ENCODE data around the gene PSMD6. TPM values are rescaled to one million over a fixed set of nuclear protein-coding genes. Genes with fewer than 3 reads are reported as not detected.

The PSMD6 gene
- total and polyA plus RNA-seq, 4 donors: 59.1 to 78.9 (median 66.0) TPM

DNA sequence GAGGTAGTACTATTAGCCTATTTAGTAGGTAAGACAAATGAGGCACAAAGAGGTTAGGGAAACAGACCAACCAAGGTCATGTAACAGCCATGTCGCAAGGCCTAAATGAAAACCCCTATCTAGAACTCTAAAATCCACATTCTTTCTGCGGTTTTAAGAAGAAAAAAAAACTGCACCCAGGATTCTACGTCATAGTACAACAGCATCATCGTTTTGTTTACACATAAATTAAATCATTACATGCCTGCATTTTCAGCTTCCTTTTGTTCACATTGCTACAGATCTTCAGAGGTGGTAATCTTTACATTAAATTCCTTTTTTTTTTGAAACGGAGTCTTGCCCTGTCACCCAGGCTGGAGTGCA, 548 bp upstream of the PSMD6 start:
- Histone ChIP-seq H3K36me3 (ENCODE audit: control insufficient read depth in 4 of 4, insufficient read depth in 4 of 4, low read length in 4 of 4) (peaks cover 0 to 16% (median 4%) of the 10 kb centered on the region in 4 donors), H3K27ac (ENCODE audit: low read depth in 1 of 2, low read length in 1 of 2) (peak overlapping the region in 1 of 2 donors; percentile 4), H3K4me1 (ENCODE audit: control insufficient read depth in 5 of 5, insufficient read depth in 5 of 5, low read length in 5 of 5) (peaks cover 0 to 15% (median 5%) of the 10 kb centered on the region in 5 donors), H3K9ac (ENCODE audit: insufficient read depth in 1 of 2, low read length in 2 of 2) (peak overlapping the region in 1 of 2 donors; percentile 14), H3K9me3 (ENCODE audit: control insufficient read depth in 4 of 4, insufficient read depth in 3 of 4, low read length in 3 of 4) (no peaks in the 10 kb centered on the region), H3K4me3 (no peak overlapping the region), H3K27me3 (ENCODE audit: control insufficient read depth in 3 of 3, insufficient read depth in 3 of 3, low read length in 2 of 3) (no peaks in the 10 kb centered on the region)
- TF ChIP-seq, protein P1, sequence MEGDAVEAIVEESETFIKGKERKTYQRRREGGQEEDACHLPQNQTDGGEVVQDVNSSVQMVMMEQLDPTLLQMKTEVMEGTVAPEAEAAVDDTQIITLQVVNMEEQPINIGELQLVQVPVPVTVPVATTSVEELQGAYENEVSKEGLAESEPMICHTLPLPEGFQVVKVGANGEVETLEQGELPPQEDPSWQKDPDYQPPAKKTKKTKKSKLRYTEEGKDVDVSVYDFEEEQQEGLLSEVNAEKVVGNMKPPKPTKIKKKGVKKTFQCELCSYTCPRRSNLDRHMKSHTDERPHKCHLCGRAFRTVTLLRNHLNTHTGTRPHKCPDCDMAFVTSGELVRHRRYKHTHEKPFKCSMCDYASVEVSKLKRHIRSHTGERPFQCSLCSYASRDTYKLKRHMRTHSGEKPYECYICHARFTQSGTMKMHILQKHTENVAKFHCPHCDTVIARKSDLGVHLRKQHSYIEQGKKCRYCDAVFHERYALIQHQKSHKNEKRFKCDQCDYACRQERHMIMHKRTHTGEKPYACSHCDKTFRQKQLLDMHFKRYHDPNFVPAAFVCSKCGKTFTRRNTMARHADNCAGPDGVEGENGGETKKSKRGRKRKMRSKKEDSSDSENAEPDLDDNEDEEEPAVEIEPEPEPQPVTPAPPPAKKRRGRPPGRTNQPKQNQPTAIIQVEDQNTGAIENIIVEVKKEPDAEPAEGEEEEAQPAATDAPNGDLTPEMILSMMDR (IDR thresholded peaks at IDR 0.05; ENCODE audit: control extremely low read depth, extremely low read depth): no peak
- DNase-seq (no peak), ATAC-seq (ENCODE audit: insufficient read depth, low FRiP score) (no peak)
- WGBS, 2 donors: 65 to 69% methylated on average over 5 of the region's 5 CpGs

DNA sequence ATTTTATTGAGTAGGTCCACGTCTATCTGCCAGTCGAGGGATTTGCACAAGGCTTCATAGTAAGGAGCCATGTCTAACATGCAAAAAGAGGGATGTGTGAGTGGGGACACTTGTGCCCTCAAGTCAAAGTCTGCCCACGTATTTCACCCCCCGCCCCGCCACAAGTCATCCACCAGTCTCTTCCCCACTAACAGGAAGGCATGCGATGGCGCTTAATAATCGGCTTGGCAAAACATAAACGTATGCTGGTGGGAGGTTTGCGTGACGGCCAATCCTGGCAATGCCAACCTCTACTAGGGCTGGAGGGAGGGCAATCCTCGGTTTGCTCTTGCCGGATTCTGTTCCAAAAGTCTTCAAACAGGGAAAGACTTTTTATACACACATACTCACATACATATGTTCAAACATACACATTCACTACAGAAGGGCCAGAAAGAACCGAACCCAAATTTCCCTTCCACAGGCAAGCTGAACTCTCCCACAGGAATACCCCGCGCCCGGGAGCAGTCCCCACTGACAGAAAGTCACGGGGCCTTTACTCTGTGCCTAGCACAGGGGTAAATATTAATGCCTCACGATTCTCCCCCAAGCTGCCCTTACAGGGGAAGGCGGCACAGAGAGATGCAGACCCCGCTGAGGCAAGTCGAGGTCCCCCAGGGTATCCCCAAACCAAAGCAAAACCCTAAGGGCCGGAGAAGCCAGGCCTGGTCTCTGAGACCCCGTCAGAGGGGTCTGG, 675 bp downstream of the PSMD6 start:
- peak; percentile 9 for ATAC-seq (ENCODE audit: insufficient read depth, low FRiP score)
- peak in 1 of 3 donors; percentile 14 for DNase-seq
- 15 to 19% methylated on average over 24 of the region's 24 CpGs for WGBS, 2 donors

DNA sequence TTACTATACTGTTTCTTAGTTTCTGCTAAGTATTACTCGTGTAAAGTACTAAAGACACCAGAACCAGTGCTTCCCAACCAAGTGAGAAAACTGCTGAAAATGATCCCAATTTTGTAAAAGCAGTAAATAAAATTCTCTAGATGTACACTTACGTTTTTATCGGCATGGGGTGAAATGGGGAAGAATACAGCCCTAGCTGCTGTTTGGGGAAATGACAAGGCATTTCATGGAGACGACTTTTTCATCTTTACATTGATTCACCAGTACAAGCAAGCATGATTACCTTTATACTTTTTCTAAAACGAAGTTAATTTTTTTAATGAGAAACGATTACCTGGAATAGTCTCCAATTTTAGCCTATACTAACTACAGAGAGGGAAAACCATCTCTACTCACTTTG, 1.4 kb downstream of the PSMD6 start:
- Histone ChIP-seq H3K27ac (ENCODE audit: low read depth in 1 of 2, low read length in 1 of 2) (no peak overlapping the region), H3K9ac (ENCODE audit: insufficient read depth in 1 of 2, low read length in 2 of 2) (peak overlapping the region in 1 of 2 donors; percentile 93)

More for the DNA sequence above, 675 bp downstream of the PSMD6 start:
- TF ChIP-seq, protein P1 (IDR thresholded peaks at IDR 0.05; ENCODE audit: control extremely low read depth, extremely low read depth): no peak
- H3K4me1 ChIP-seq (ENCODE audit: control insufficient read depth in 5 of 5, insufficient read depth in 5 of 5, low read length in 5 of 5): peaks cover 0 to 15% (median 5%) of the 10 kb centered on the region in 5 donors
- H3K36me3 ChIP-seq (ENCODE audit: control insufficient read depth in 4 of 4, insufficient read depth in 4 of 4, low read length in 4 of 4): peaks cover 0 to 27% (median 14%) of the 10 kb centered on the region in 4 donors
- peak overlapping the region; percentile 99 for H3K4me3 ChIP-seq
- H3K27me3 ChIP-seq (ENCODE audit: control insufficient read depth in 3 of 3, insufficient read depth in 3 of 3, low read length in 2 of 3): no peaks in the 10 kb centered on the region
- peak overlapping the region; percentile 51 to 98 for H3K27ac ChIP-seq (ENCODE audit: low read depth in 1 of 2, low read length in 1 of 2)
- H3K9me3 ChIP-seq (ENCODE audit: control insufficient read depth in 4 of 4, insufficient read depth in 3 of 4, low read length in 3 of 4): no peaks in the 10 kb centered on the region
- H3K9ac ChIP-seq (ENCODE audit: insufficient read depth in 1 of 2, low read length in 2 of 2): peak overlapping the region; percentile 93 to 95

More for the DNA sequence above, 1.4 kb downstream of the PSMD6 start:
- Histone ChIP-seq H3K36me3 (ENCODE audit: control insufficient read depth in 4 of 4, insufficient read depth in 4 of 4, low read length in 4 of 4) (peaks cover 0 to 33% (median 19%) of the 10 kb centered on the region in 4 donors), H3K4me3 (no peak overlapping the region), H3K4me1 (ENCODE audit: control insufficient read depth in 5 of 5, insufficient read depth in 5 of 5, low read length in 5 of 5) (peaks cover 0 to 15% (median 5%) of the 10 kb centered on the region in 5 donors), H3K9me3 (ENCODE audit: control insufficient read depth in 4 of 4, insufficient read depth in 3 of 4, low read length in 3 of 4) (no peaks in the 10 kb centered on the region), H3K27me3 (ENCODE audit: control insufficient read depth in 3 of 3, insufficient read depth in 3 of 3, low read length in 2 of 3) (no peaks in the 10 kb centered on the region)
- TF ChIP-seq, protein P1 (IDR thresholded peaks at IDR 0.05; ENCODE audit: control extremely low read depth, extremely low read depth): no peak
- 48 to 73% methylated on average over 6 of the region's 6 CpGs for WGBS, 2 donors
- DNase-seq (no peak), ATAC-seq (ENCODE audit: insufficient read depth, low FRiP score) (no peak)

Measured in lung (tissue), 12 donors.